Osteoblast (primary cell): Measurements from ENCODE around the gene KRT73. TPM values are rescaled to one million over a fixed set of nuclear protein-coding genes. Genes with fewer than 3 reads are reported as not detected.

Experiments used
- DNase-seq: peaks from one replicate; pipeline ENCODE4 v3.0.0; 2011; ENCODE audit warnings: low spot score, mixed read lengths; ENCODE audit not compliant: insufficient read length; ENCODE audit errors: missing footprints
- H2AFZ ChIP-seq: 2 replicates; pipeline ENCODE4 v1.6.0; 2011; ENCODE audit warnings: mild to moderate bottlenecking, low read length
- H3K27ac ChIP-seq: 2 replicates; pipeline ENCODE4 v1.5.1; 2011; ENCODE audit warnings: mild to moderate bottlenecking, low read depth, low read length, moderate library complexity
- H3K27me3 ChIP-seq: 2 replicates; pipeline ENCODE4 v1.6.0; 2012; ENCODE audit warnings: mild to moderate bottlenecking, control low read depth, inconsistent platforms, low read length, moderate library complexity; ENCODE audit not compliant: insufficient read depth
- H3K36me3 ChIP-seq: 2 replicates; pipeline ENCODE4 v1.5.1; 2011; ENCODE audit warnings: mild to moderate bottlenecking, low read length, control low read depth, moderate library complexity; ENCODE audit not compliant: insufficient read depth
- H3K4me1 ChIP-seq: 2 replicates; pipeline ENCODE4 v1.5.1; 2011; ENCODE audit warnings: mild to moderate bottlenecking, low read length, control low read depth, moderate library complexity; ENCODE audit not compliant: insufficient read depth
- H3K4me2 ChIP-seq: 2 replicates; pipeline ENCODE4 v1.6.0; 2011; ENCODE audit warnings: mild to moderate bottlenecking, low read length; ENCODE audit not compliant: insufficient read depth
- H3K4me3 ChIP-seq: fragments of 200-600 bp; sonication (generic); 3 replicates; pipeline ENCODE4 v1.5.1; 2012; ENCODE audit warnings: mild to moderate bottlenecking, low read length, inconsistent platforms; ENCODE audit not compliant: insufficient read depth
- H3K79me2 ChIP-seq: 2 replicates; pipeline ENCODE4 v1.6.0; 2012; ENCODE audit warnings: mild to moderate bottlenecking, low read length, control low read depth, inconsistent platforms; ENCODE audit not compliant: insufficient read depth
- H3K9me3 ChIP-seq: 2 replicates; pipeline ENCODE4 v1.5.1; 2011; ENCODE audit warnings: low read depth, low read length, control low read depth
- H4K20me1 ChIP-seq: 2 replicates; pipeline ENCODE4 v1.6.0; 2012; ENCODE audit warnings: mild to moderate bottlenecking, low read length, control low read depth; ENCODE audit not compliant: insufficient read depth
- total RNA-seq: library from RNA; depleted of rRNA; stranded (reverse); fragments of >200 nt; gene quantifications from 2 replicates; pipeline ENCODE4 v1.2.3, GENCODE V29; 2012
- TF ChIP-seq, protein P1 (sequence below): IDR thresholded peaks from 2 replicates; pipeline ENCODE4 v1.5.1; 2011; ENCODE audit warnings: mild to moderate bottlenecking, low read depth, low read length, moderate library complexity; ENCODE audit errors: extremely low read depth

KRT73 gene
- total RNA-seq, 1 donor, result not detected

GRCh38 chr12:52566847-52567291, 51.5 kb downstream of the KRT73 start:
- H2AFZ ChIP-seq, result no peak overlapping the region
- H3K27ac ChIP-seq, result no peak overlapping the region
- no peak overlapping the region for H3K4me3 ChIP-seq
- no peak overlapping the region for H3K4me2 ChIP-seq
- peaks cover 71% of the 10 kb centered on the region for H3K27me3 ChIP-seq
- DNase-seq, result peak; percentile 6
- H3K36me3 ChIP-seq, result no peaks in the 10 kb centered on the region
- H3K4me1 ChIP-seq, result no peaks in the 10 kb centered on the region
- no peaks in the 10 kb centered on the region for H3K9me3 ChIP-seq
- no peaks in the 10 kb centered on the region for H3K79me2 ChIP-seq
- TF ChIP-seq, protein P1, sequence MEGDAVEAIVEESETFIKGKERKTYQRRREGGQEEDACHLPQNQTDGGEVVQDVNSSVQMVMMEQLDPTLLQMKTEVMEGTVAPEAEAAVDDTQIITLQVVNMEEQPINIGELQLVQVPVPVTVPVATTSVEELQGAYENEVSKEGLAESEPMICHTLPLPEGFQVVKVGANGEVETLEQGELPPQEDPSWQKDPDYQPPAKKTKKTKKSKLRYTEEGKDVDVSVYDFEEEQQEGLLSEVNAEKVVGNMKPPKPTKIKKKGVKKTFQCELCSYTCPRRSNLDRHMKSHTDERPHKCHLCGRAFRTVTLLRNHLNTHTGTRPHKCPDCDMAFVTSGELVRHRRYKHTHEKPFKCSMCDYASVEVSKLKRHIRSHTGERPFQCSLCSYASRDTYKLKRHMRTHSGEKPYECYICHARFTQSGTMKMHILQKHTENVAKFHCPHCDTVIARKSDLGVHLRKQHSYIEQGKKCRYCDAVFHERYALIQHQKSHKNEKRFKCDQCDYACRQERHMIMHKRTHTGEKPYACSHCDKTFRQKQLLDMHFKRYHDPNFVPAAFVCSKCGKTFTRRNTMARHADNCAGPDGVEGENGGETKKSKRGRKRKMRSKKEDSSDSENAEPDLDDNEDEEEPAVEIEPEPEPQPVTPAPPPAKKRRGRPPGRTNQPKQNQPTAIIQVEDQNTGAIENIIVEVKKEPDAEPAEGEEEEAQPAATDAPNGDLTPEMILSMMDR, result no peak
- H4K20me1 ChIP-seq, result no peaks in the 10 kb centered on the region

- no peaks in the 10 kb centered on the region for H3K9me3 ChIP-seq
- H4K20me1 ChIP-seq, result no peaks in the 10 kb centered on the region
- H3K27me3 ChIP-seq, result peaks cover 60% of the 10 kb centered on the region
- H3K4me3 ChIP-seq, result no peak overlapping the region
- no peak overlapping the region for H3K4me2 ChIP-seq
- no peaks in the 10 kb centered on the region for H3K4me1 ChIP-seq
- H2AFZ ChIP-seq, result no peak overlapping the region
- no peaks in the 10 kb centered on the region for H3K36me3 ChIP-seq
- DNase-seq, result no peak
- H3K27ac ChIP-seq, result no peak overlapping the region
- no peaks in the 10 kb centered on the region for H3K79me2 ChIP-seq
- TF ChIP-seq, protein P1, result no peak
These were observed 53.8 kb downstream of the KRT73 start for GRCh38 chr12:52564582-52564981.

GRCh38 chr12:52561880-52562449, 56.4 kb downstream of the KRT73 start:
- Histone ChIP-seq H3K79me2 (no peaks in the 10 kb centered on the region), H3K9me3 (no peaks in the 10 kb centered on the region), H4K20me1 (no peaks in the 10 kb centered on the region), H3K27ac (no peak overlapping the region), H3K36me3 (no peaks in the 10 kb centered on the region), H3K27me3 (peaks cover 48% of the 10 kb centered on the region), H2AFZ (no peak overlapping the region), H3K4me1 (no peaks in the 10 kb centered on the region), H3K4me2 (no peak overlapping the region), H3K4me3 (no peak overlapping the region)
- DNase-seq, result peak; percentile 58
- TF ChIP-seq, protein P1, result peak; percentile 40

DNA sequence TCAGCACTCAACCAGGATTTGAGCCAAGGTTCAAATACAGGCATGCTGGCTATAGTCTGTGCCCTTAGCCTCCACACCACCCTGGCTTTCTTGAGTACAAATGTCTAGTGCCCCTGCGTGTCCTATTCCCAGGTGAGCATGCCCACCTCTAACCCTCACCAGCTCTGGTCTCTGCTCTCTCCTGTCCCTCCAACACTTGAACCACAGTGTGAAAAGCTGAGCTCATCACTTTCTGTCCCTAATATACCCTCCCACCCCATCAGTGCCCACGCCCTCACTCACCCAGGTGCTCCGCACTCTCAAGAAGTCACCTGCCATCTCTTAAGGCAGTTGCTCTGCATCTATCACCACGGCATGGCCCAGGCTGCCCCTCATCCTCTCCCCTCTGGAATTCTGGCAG, 58.4 kb downstream of the KRT73 start:
- Histone ChIP-seq H3K27ac (no peak overlapping the region), H4K20me1 (no peaks in the 10 kb centered on the region), H2AFZ (no peak overlapping the region), H3K4me2 (no peak overlapping the region), H3K36me3 (no peaks in the 10 kb centered on the region), H3K27me3 (peaks cover 40% of the 10 kb centered on the region), H3K4me1 (no peaks in the 10 kb centered on the region), H3K4me3 (no peak overlapping the region), H3K79me2 (no peaks in the 10 kb centered on the region), H3K9me3 (no peaks in the 10 kb centered on the region)
- TF ChIP-seq, protein P1, result no peak
- no peak for DNase-seq
